ENCODE measurements around the gene FEN1. TPM values are rescaled to one million over a fixed set of nuclear protein-coding genes. Genes with fewer than 3 reads are reported as not detected.

The FEN1 gene
- total and polyA plus RNA-seq, 2 of the 13 experiments (the other 11 are each of a cell fraction or from before 2014, with no cell fraction given) = 12.4 to 102 TPM

DNA sequence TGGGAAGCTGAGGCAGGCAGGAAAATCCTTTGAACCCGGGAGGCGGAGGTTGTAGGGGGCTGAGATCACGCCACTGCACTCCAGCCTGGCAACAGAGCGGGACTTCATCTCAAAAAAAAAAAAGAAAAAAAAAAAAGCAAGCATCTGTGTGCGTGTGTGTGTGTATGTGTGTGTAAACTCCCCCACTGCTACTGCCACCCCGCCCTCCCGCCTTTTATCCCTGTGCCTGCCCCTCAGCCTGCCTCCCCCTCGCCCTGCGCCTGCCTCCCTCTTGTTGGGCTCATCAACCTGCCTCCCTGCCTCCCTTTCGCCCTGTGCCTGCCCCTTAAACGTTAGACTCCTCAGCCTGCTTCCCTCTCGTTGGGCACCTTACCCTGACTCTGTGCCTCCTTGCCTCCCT is 18.3 kb upstream of the FEN1 start:
- no peak overlapping the region for H3K9ac ChIP-seq (ENCODE audit: insufficient read depth, low read depth, low read length)
- FAIRE-seq = no peak

More for the DNA sequence above, 18.3 kb upstream of the FEN1 start:
- Histone ChIP-seq H3K27me3 (ENCODE audit: control insufficient read depth in 1 of 2, insufficient read depth in 2 of 2, low read length in 2 of 2) (no peaks in the 10 kb centered on the region; a peak in 1 of 5 replicates), H2AFZ (ENCODE audit: low read length) (no peak overlapping the region), H3K4me2 (ENCODE audit: low read depth, low read length) (no peak overlapping the region), H3K27ac (ENCODE audit: extremely low read length, insufficient read depth, low read length) (no peak overlapping the region), H3K9me3 (ENCODE audit: low read length) (no peaks in the 10 kb centered on the region), H3K36me3 (replicated peaks in 1 of 2; ENCODE audit: control insufficient read depth in 1 of 2, insufficient read depth in 2 of 2, low read length in 2 of 2) (peaks cover 18 to 29% of the 10 kb centered on the region in 2 experiments; a peak in 4 of 5 replicates), H3K4me3 (replicated peaks in 1 of 3; ENCODE audit: insufficient read depth in 1 of 3, low read depth in 2 of 3, low read length in 3 of 3) (no peak overlapping the region), H4K20me1 (ENCODE audit: insufficient read depth, low read length) (no peaks in the 10 kb centered on the region), H3K4me1 (ENCODE audit: insufficient read depth, low read length) (peaks cover 35% of the 10 kb centered on the region), H3K79me2 (ENCODE audit: insufficient read depth, low read length) (no peaks in the 10 kb centered on the region)
- WGBS (ENCODE audit: low lambda C conversion rate) = 93% methylated on average over 12 of the region's 12 CpGs
- DNase-seq (ENCODE audit: low spot score) (no peak), ATAC-seq (no peak)
- ChIA-PET CTCF (ENCODE audit: low intra/inter-chr PET ratio, low total read pairs) (interaction anchor here (1.1 kb wide), 1 partner anchor 25 kb away, joined by 5 read pairs; no protein-coding TSS in a partner anchor), POLR2A (no interaction called here)
- TF ChIP-seq SP140L (CRISPR knock-in tag; IDR thresholded peaks at IDR 0.05; ENCODE audit: borderline replicate concordance) (no peak), SP2 (CRISPR knock-in tag; IDR thresholded peaks at IDR 0.05) (no peak), ZNF644 (CRISPR knock-in tag; IDR thresholded peaks at IDR 0.05; ENCODE audit: low read depth) (no peak), MED1 (CRISPR knock-in tag; IDR thresholded peaks at IDR 0.05) (no peak), ZNF274 (CRISPR knock-in tag; IDR thresholded peaks at IDR 0.05) (no peak), RELA (CRISPR knock-in tag; IDR thresholded peaks at IDR 0.05) (no peak), HNRNPL (IDR thresholded peaks at IDR 0.05; ENCODE audit: low read depth, low read length) (no peak), ELF1 (CRISPR knock-in tag; IDR thresholded peaks at IDR 0.05) (no peak), ZNF3 (CRISPR knock-in tag; IDR thresholded peaks at IDR 0.05) (no peak), ZNF225 (CRISPR knock-in tag; IDR thresholded peaks at IDR 0.05) (no peak), SUZ12 (IDR thresholded peaks at IDR 0.05; ENCODE audit: low read depth, low read length) (no peak)
- TF ChIP-seq, protein P1, sequence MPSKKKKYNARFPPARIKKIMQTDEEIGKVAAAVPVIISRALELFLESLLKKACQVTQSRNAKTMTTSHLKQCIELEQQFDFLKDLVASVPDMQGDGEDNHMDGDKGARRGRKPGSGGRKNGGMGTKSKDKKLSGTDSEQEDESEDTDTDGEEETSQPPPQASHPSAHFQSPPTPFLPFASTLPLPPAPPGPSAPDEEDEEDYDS (CRISPR knock-in tag; IDR thresholded peaks at IDR 0.05) = no peak
- TF ChIP-seq, protein P2, sequence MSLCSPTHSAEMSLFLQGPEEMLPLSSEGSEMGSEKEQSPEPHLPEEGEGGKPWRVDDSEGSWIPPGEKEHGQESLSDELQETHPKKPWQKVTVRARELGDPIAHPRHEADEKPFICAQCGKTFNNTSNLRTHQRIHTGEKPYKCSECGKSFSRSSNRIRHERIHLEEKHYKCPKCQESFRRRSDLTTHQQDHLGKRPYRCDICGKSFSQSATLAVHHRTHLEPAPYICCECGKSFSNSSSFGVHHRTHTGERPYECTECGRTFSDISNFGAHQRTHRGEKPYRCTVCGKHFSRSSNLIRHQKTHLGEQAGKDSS (CRISPR knock-in tag; IDR thresholded peaks at IDR 0.05; ENCODE audit: borderline replicate concordance, low read depth) = no peak
- TF ChIP-seq, protein P3, sequence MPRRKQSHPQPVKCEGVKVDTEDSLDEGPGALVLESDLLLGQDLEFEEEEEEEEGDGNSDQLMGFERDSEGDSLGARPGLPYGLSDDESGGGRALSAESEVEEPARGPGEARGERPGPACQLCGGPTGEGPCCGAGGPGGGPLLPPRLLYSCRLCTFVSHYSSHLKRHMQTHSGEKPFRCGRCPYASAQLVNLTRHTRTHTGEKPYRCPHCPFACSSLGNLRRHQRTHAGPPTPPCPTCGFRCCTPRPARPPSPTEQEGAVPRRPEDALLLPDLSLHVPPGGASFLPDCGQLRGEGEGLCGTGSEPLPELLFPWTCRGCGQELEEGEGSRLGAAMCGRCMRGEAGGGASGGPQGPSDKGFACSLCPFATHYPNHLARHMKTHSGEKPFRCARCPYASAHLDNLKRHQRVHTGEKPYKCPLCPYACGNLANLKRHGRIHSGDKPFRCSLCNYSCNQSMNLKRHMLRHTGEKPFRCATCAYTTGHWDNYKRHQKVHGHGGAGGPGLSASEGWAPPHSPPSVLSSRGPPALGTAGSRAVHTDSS (CRISPR knock-in tag; conservative IDR thresholded peaks at IDR 0.05) = no peak
- TF ChIP-seq, protein P4, sequence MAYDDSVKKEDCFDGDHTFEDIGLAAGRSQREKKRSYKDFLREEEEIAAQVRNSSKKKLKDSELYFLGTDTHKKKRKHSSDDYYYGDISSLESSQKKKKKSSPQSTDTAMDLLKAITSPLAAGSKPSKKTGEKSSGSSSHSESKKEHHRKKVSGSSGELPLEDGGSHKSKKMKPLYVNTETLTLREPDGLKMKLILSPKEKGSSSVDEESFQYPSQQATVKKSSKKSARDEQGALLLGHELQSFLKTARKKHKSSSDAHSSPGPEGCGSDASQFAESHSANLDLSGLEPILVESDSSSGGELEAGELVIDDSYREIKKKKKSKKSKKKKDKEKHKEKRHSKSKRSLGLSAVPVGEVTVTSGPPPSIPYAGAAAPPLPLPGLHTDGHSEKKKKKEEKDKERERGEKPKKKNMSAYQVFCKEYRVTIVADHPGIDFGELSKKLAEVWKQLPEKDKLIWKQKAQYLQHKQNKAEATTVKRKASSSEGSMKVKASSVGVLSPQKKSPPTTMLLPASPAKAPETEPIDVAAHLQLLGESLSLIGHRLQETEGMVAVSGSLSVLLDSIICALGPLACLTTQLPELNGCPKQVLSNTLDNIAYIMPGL (CRISPR knock-in tag; IDR thresholded peaks at IDR 0.05; ENCODE audit: borderline replicate concordance in 1 of 2, low read depth in 1 of 2) = no peak
- TF ChIP-seq, protein P5, sequence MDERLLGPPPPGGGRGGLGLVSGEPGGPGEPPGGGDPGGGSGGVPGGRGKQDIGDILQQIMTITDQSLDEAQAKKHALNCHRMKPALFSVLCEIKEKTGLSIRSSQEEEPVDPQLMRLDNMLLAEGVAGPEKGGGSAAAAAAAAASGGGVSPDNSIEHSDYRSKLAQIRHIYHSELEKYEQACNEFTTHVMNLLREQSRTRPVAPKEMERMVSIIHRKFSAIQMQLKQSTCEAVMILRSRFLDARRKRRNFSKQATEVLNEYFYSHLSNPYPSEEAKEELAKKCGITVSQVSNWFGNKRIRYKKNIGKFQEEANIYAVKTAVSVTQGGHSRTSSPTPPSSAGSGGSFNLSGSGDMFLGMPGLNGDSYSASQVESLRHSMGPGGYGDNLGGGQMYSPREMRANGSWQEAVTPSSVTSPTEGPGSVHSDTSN (CRISPR knock-in tag; IDR thresholded peaks at IDR 0.05) = no peak
- TF ChIP-seq, protein P6, sequence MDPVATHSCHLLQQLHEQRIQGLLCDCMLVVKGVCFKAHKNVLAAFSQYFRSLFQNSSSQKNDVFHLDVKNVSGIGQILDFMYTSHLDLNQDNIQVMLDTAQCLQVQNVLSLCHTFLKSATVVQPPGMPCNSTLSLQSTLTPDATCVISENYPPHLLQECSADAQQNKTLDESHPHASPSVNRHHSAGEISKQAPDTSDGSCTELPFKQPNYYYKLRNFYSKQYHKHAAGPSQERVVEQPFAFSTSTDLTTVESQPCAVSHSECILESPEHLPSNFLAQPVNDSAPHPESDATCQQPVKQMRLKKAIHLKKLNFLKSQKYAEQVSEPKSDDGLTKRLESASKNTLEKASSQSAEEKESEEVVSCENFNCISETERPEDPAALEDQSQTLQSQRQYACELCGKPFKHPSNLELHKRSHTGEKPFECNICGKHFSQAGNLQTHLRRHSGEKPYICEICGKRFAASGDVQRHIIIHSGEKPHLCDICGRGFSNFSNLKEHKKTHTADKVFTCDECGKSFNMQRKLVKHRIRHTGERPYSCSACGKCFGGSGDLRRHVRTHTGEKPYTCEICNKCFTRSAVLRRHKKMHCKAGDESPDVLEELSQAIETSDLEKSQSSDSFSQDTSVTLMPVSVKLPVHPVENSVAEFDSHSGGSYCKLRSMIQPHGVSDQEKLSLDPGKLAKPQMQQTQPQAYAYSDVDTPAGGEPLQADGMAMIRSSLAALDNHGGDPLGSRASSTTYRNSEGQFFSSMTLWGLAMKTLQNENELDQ (CRISPR knock-in tag; IDR thresholded peaks at IDR 0.05; ENCODE audit: borderline replicate concordance) = no peak
- BruUV-seq (replicated peaks) = no TSS peak
- intact Hi-C loops (cut with micrococcal nuclease; ENCODE audit: unreplicated experiment) (no loop called here), in situ Hi-C loops (cut with HindIII; ENCODE audit: extremely low pct_ligation_motif_present, low pct_unique_long_range_greater_than_20kb) (no loop called here)
